ENCODE measurements around the gene MICAL2. TPM values are rescaled to one million over a fixed set of nuclear protein-coding genes. Genes with fewer than 3 reads are reported as not detected.

MICAL2 gene
- total RNA-seq, 2 donors from 2014 or later = 1.5 to 1.9 TPM

DNA sequence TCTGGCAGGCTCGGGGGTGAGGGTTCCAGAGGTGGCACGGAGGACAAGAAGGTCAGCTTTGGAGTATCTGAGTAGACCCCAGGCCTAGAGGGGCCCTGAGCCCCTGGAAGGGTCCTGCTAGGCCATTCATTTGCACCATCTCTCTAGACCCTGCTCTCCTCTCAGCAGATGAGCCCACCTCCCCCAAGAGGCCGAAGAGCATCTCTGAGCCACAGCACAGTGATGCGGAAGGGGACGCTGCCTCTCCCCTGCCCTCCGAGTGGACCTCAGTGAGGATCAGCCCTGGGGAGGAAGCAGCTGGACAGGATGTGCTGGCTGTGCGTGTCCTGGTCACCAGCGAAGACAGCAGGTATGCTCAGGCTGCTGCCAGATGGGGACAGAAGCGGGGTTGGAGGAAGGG lies 165.4 kb downstream of the MICAL2 start:
- 74 to 88% methylated on average over 5 to 9 of the region's 9 CpGs for WGBS, 2 experiments (ENCODE audit: insufficient coverage in 1 of 2, insufficient read length in 1 of 2)
- DNase-seq = peak; percentile 23

DNA sequence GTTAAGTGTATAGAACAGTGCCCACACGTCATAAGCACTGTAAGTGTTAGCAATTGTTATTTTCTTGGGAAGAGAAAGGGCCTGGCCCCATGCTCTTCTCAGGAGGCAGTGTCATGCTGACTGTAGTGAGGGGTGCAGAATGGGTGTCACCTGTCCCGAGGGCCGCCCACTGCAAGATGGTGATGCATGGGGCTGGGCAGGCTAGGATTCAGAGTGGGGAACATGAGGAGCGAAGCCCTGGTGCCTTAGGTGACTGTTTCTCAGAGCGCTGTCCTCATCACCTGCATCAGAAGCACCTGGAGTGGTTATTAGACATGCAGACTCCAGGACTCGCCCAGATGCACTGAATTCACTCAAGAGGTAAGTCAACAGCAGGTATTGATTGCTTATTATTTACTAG lies 166.0 kb downstream of the MICAL2 start:
- TF ChIP-seq, protein P1, sequence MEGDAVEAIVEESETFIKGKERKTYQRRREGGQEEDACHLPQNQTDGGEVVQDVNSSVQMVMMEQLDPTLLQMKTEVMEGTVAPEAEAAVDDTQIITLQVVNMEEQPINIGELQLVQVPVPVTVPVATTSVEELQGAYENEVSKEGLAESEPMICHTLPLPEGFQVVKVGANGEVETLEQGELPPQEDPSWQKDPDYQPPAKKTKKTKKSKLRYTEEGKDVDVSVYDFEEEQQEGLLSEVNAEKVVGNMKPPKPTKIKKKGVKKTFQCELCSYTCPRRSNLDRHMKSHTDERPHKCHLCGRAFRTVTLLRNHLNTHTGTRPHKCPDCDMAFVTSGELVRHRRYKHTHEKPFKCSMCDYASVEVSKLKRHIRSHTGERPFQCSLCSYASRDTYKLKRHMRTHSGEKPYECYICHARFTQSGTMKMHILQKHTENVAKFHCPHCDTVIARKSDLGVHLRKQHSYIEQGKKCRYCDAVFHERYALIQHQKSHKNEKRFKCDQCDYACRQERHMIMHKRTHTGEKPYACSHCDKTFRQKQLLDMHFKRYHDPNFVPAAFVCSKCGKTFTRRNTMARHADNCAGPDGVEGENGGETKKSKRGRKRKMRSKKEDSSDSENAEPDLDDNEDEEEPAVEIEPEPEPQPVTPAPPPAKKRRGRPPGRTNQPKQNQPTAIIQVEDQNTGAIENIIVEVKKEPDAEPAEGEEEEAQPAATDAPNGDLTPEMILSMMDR (conservative IDR thresholded peaks at IDR 0.05) = no peak
- Histone ChIP-seq H3K9me3 (ENCODE audit: control insufficient read depth, low read length) (no peaks in the 10 kb centered on the region), H3K4me3 (ENCODE audit: low read length) (no peak overlapping the region), H3K4me1 (ENCODE audit: control insufficient read depth, insufficient read depth, low read length) (no peaks in the 10 kb centered on the region), H3K27ac (ENCODE audit: low read depth, low read length) (no peak overlapping the region), H3K9ac (ENCODE audit: extremely low read depth, low read length, poor library complexity, severe bottlenecking) (no peak overlapping the region), H3K36me3 (ENCODE audit: control insufficient read depth, insufficient read depth, low read length) (no peaks in the 10 kb centered on the region), H3K27me3 (ENCODE audit: control insufficient read depth, insufficient read depth, low read length, poor library complexity, severe bottlenecking) (no peaks in the 10 kb centered on the region)
- peak; percentile 20 for DNase-seq
- Mint-ChIP-seq H3K27me3 (ENCODE audit: insufficient read depth) (no peaks in the 10 kb centered on the region), H3K4me1 (peaks cover 7% of the 10 kb centered on the region), H3K9me3 (no peaks in the 10 kb centered on the region), H3K27ac (no peak overlapping the region), H3K36me3 (ENCODE audit: low read depth) (no peaks in the 10 kb centered on the region), H3K4me3 (no peak overlapping the region)
- WGBS, 2 experiments (ENCODE audit: insufficient coverage in 1 of 2, insufficient read length in 1 of 2) = 91 to 97% methylated on average over 3 to 6 of the region's 6 CpGs

More for the DNA sequence above, 165.4 kb downstream of the MICAL2 start:
- no peaks in the 10 kb centered on the region for H3K9me3 ChIP-seq (ENCODE audit: control insufficient read depth, low read length)
- no peaks in the 10 kb centered on the region for H3K36me3 ChIP-seq (ENCODE audit: control insufficient read depth, insufficient read depth, low read length)
- no peak overlapping the region for H3K4me3 ChIP-seq (ENCODE audit: low read length)
- Mint-ChIP-seq H3K4me3 (no peak overlapping the region), H3K27ac (no peak overlapping the region), H3K27me3 (ENCODE audit: insufficient read depth) (no peaks in the 10 kb centered on the region), H3K36me3 (ENCODE audit: low read depth) (no peaks in the 10 kb centered on the region), H3K4me1 (peaks cover 7% of the 10 kb centered on the region), H3K9me3 (no peaks in the 10 kb centered on the region)
- H3K9ac ChIP-seq (ENCODE audit: extremely low read depth, low read length, poor library complexity, severe bottlenecking) = no peak overlapping the region
- no peaks in the 10 kb centered on the region for H3K4me1 ChIP-seq (ENCODE audit: control insufficient read depth, insufficient read depth, low read length)
- no peak overlapping the region for H3K27ac ChIP-seq (ENCODE audit: low read depth, low read length)
- H3K27me3 ChIP-seq (ENCODE audit: control insufficient read depth, insufficient read depth, low read length, poor library complexity, severe bottlenecking) = no peaks in the 10 kb centered on the region
- TF ChIP-seq, protein P1 (conservative IDR thresholded peaks at IDR 0.05) = no peak

DNA sequence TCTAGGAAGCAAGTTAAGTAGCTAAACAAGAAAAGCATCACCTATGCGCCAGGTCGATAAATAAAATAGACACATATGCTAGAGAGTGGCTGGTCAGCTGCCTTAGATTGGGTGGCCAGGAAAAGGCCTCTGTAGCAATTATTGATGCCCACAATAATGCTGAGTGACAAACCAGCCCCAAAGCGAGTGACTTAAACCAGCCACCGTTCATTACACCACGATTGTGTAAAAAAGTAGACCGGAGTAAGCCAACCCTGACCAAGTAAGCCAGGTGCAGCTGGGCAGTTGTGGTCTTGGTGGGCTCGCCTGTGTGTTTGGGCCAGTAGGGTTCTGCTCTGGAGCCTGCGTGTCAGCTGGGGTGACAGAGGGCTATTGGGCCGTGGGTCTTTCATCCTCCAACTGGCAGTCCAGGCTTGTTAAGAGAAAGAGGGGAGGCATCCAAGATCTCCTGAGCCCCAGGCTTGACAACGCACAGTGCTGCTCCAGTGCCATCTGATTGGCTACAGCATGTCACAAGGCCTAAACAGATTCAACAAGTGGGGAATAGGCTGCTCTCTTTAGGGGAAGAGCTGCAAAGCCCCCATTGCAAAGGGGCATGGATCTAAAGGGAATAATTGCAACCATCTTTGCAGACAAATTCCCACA lies 166.6 kb downstream of the MICAL2 start:
- Mint-ChIP-seq H3K36me3 (ENCODE audit: low read depth) (no peaks in the 10 kb centered on the region), H3K4me1 (peaks cover 7% of the 10 kb centered on the region), H3K4me3 (no peak overlapping the region), H3K9me3 (no peaks in the 10 kb centered on the region), H3K27ac (no peak overlapping the region), H3K27me3 (ENCODE audit: insufficient read depth) (no peaks in the 10 kb centered on the region)
- no peaks in the 10 kb centered on the region for H3K27me3 ChIP-seq (ENCODE audit: control insufficient read depth, insufficient read depth, low read length, poor library complexity, severe bottlenecking)
- H3K36me3 ChIP-seq (ENCODE audit: control insufficient read depth, insufficient read depth, low read length) = no peaks in the 10 kb centered on the region
- no peak overlapping the region for H3K9ac ChIP-seq (ENCODE audit: extremely low read depth, low read length, poor library complexity, severe bottlenecking)
- 78 to 89% methylated on average over 10 of the region's 10 CpGs for WGBS, 2 experiments (ENCODE audit: insufficient coverage in 1 of 2, insufficient read length in 1 of 2)
- no peaks in the 10 kb centered on the region for H3K4me1 ChIP-seq (ENCODE audit: control insufficient read depth, insufficient read depth, low read length)
- TF ChIP-seq, protein P1 (conservative IDR thresholded peaks at IDR 0.05) = no peak
- DNase-seq = peak; percentile 35
- no peak overlapping the region for H3K4me3 ChIP-seq (ENCODE audit: low read length)
- no peak overlapping the region for H3K27ac ChIP-seq (ENCODE audit: low read depth, low read length)
- H3K9me3 ChIP-seq (ENCODE audit: control insufficient read depth, low read length) = no peaks in the 10 kb centered on the region
